SKM-1 (cell line): ENCODE data around the gene EFCAB8.
"Not testable (repeated sequence)": the region's sequence is repeated elsewhere in the genome, so short reads cannot be mapped to it uniquely, and the experiment has no call there.

ENCODE experiments used
- DNase-seq: peaks from one replicate; lab custom pipeline; 2025; ENCODE audit not compliant: unreplicated experiment; lab: John Stamatoyannopoulos, UW

Gene EFCAB8

GRCh38 chr20:32969356-32970114 lies 110.8 kb downstream of the EFCAB8 start:
- no peak for DNase-seq

- DNase-seq = no peak
Measured at GRCh38 chr20:32970115-32970972, 111.6 kb downstream of the EFCAB8 start.

GRCh38 chr20:32970973-32971300 lies 112.2 kb downstream of the EFCAB8 start:
- DNase-seq = no peak

- DNase-seq = peak; percentile 2
Measured at GRCh38 chr20:32971703-32972161, 113.0 kb downstream of the EFCAB8 start.

GRCh38 chr20:32972181-32973076 lies 113.7 kb downstream of the EFCAB8 start:
- DNase-seq = peak; percentile 18

GRCh38 chr20:32973077-32973717 lies 114.5 kb downstream of the EFCAB8 start:
- DNase-seq = no peak

- not testable (repeated sequence) for DNase-seq
Measured at GRCh38 chr20:32974204-32975064, 115.7 kb downstream of the EFCAB8 start.

GRCh38 chr20:32975121-32975520 lies 116.4 kb downstream of the EFCAB8 start:
- not testable (repeated sequence) for DNase-seq

GRCh38 chr20:32975698-32976674 lies 117.3 kb downstream of the EFCAB8 start:
- no peak for DNase-seq

GRCh38 chr20:32976746-32977145 lies 118.0 kb downstream of the EFCAB8 start:
- DNase-seq = no peak

GRCh38 chr20:32977281-32978008 lies 118.7 kb downstream of the EFCAB8 start:
- no peak for DNase-seq

GRCh38 chr20:32978009-32978335 lies 119.2 kb downstream of the EFCAB8 start:
- DNase-seq = no peak

GRCh38 chr20:32979201-32979998 lies 120.7 kb downstream of the EFCAB8 start:
- DNase-seq = no peak

- no peak for DNase-seq
Measured at GRCh38 chr20:32980131-32980941, 121.6 kb downstream of the EFCAB8 start.

- DNase-seq = no peak
Measured at GRCh38 chr20:32980990-32981389, 122.3 kb downstream of the EFCAB8 start.
